ENCODE data around the gene MYRF.

MYRF gene

GRCh38 chr11:61732705-61733104 lies 19.7 kb upstream of the MYRF start:
- no peak overlapping the region for H3K4me3 ChIP-seq (ENCODE audit: low read depth in 1 of 2, low read length in 2 of 2)
- H3K27me3 ChIP-seq (ENCODE audit: low read depth, low read length), result no peaks in the 10 kb centered on the region
- H3K36me3 ChIP-seq (ENCODE audit: control insufficient read depth in 1 of 2, insufficient read depth in 2 of 2, low read length in 2 of 2), result peaks cover 10 to 27% of the 10 kb centered on the region in 2 donors
- H3K9me3 ChIP-seq (ENCODE audit: control insufficient read depth in 1 of 2, low read length in 2 of 2), result no peaks in the 10 kb centered on the region
- peaks cover 0 to 25% of the 10 kb centered on the region in 2 donors for H3K4me1 ChIP-seq (ENCODE audit: control insufficient read depth in 1 of 2, insufficient read depth in 2 of 2, low read length in 2 of 2)
- no peak overlapping the region for H3K27ac ChIP-seq (ENCODE audit: low read length)

- Histone ChIP-seq H3K36me3 (ENCODE audit: control insufficient read depth in 1 of 2, insufficient read depth in 2 of 2, low read length in 2 of 2) (peaks cover 10 to 32% of the 10 kb centered on the region in 2 donors), H3K27ac (ENCODE audit: low read length) (no peak overlapping the region), H3K4me3 (ENCODE audit: low read depth in 1 of 2, low read length in 2 of 2) (no peak overlapping the region), H3K27me3 (ENCODE audit: low read depth, low read length) (no peaks in the 10 kb centered on the region), H3K9me3 (ENCODE audit: control insufficient read depth in 1 of 2, low read length in 2 of 2) (no peaks in the 10 kb centered on the region), H3K4me1 (ENCODE audit: control insufficient read depth in 1 of 2, insufficient read depth in 2 of 2, low read length in 2 of 2) (peaks cover 0 to 24% of the 10 kb centered on the region in 2 donors)
Observed at GRCh38 chr11:61733120-61733978, 19.1 kb upstream of the MYRF start.

- Histone ChIP-seq H3K27me3 (ENCODE audit: low read depth, low read length) (no peaks in the 10 kb centered on the region), H3K27ac (ENCODE audit: low read length) (no peak overlapping the region), H3K36me3 (ENCODE audit: control insufficient read depth in 1 of 2, insufficient read depth in 2 of 2, low read length in 2 of 2) (peaks cover 10 to 44% of the 10 kb centered on the region in 2 donors), H3K4me1 (ENCODE audit: control insufficient read depth in 1 of 2, insufficient read depth in 2 of 2, low read length in 2 of 2) (peaks cover 0 to 24% of the 10 kb centered on the region in 2 donors), H3K4me3 (ENCODE audit: low read depth in 1 of 2, low read length in 2 of 2) (no peak overlapping the region), H3K9me3 (ENCODE audit: control insufficient read depth in 1 of 2, low read length in 2 of 2) (no peaks in the 10 kb centered on the region)
Observed at GRCh38 chr11:61734767-61735166, 17.7 kb upstream of the MYRF start.

- no peak overlapping the region for H3K27ac ChIP-seq (ENCODE audit: low read length)
- no peaks in the 10 kb centered on the region for H3K9me3 ChIP-seq (ENCODE audit: control insufficient read depth in 1 of 2, low read length in 2 of 2)
- peaks cover 0 to 20% of the 10 kb centered on the region in 2 donors for H3K4me1 ChIP-seq (ENCODE audit: control insufficient read depth in 1 of 2, insufficient read depth in 2 of 2, low read length in 2 of 2)
- H3K27me3 ChIP-seq (ENCODE audit: low read depth, low read length), result no peaks in the 10 kb centered on the region
- no peak overlapping the region for H3K4me3 ChIP-seq (ENCODE audit: low read depth in 1 of 2, low read length in 2 of 2)
- peaks cover 10 to 49% of the 10 kb centered on the region in 2 donors for H3K36me3 ChIP-seq (ENCODE audit: control insufficient read depth in 1 of 2, insufficient read depth in 2 of 2, low read length in 2 of 2)
Observed at GRCh38 chr11:61735391-61735790, 17.0 kb upstream of the MYRF start.

- peaks cover 0 to 20% of the 10 kb centered on the region in 2 donors for H3K4me1 ChIP-seq (ENCODE audit: control insufficient read depth in 1 of 2, insufficient read depth in 2 of 2, low read length in 2 of 2)
- no peaks in the 10 kb centered on the region for H3K9me3 ChIP-seq (ENCODE audit: control insufficient read depth in 1 of 2, low read length in 2 of 2)
- no peaks in the 10 kb centered on the region for H3K27me3 ChIP-seq (ENCODE audit: low read depth, low read length)
- H3K27ac ChIP-seq (ENCODE audit: low read length), result no peak overlapping the region
- no peak overlapping the region for H3K4me3 ChIP-seq (ENCODE audit: low read depth in 1 of 2, low read length in 2 of 2)
- H3K36me3 ChIP-seq (ENCODE audit: control insufficient read depth in 1 of 2, insufficient read depth in 2 of 2, low read length in 2 of 2), result peaks cover 13 to 58% of the 10 kb centered on the region in 2 donors
Observed at GRCh38 chr11:61736310-61736709, 16.1 kb upstream of the MYRF start.

GRCh38 chr11:61737131-61737530 lies 15.3 kb upstream of the MYRF start:
- peaks cover 0 to 12% of the 10 kb centered on the region in 2 donors for H3K4me1 ChIP-seq (ENCODE audit: control insufficient read depth in 1 of 2, insufficient read depth in 2 of 2, low read length in 2 of 2)
- H3K9me3 ChIP-seq (ENCODE audit: control insufficient read depth in 1 of 2, low read length in 2 of 2), result no peaks in the 10 kb centered on the region
- no peak overlapping the region for H3K4me3 ChIP-seq (ENCODE audit: low read depth in 1 of 2, low read length in 2 of 2)
- H3K27ac ChIP-seq (ENCODE audit: low read length), result no peak overlapping the region
- peaks cover 13 to 58% of the 10 kb centered on the region in 2 donors for H3K36me3 ChIP-seq (ENCODE audit: control insufficient read depth in 1 of 2, insufficient read depth in 2 of 2, low read length in 2 of 2)
- no peaks in the 10 kb centered on the region for H3K27me3 ChIP-seq (ENCODE audit: low read depth, low read length)

GRCh38 chr11:61737636-61738386 lies 14.6 kb upstream of the MYRF start:
- H3K27ac ChIP-seq (ENCODE audit: low read length), result no peak overlapping the region
- H3K36me3 ChIP-seq (ENCODE audit: control insufficient read depth in 1 of 2, insufficient read depth in 2 of 2, low read length in 2 of 2), result peaks cover 13 to 60% of the 10 kb centered on the region in 2 donors
- no peaks in the 10 kb centered on the region for H3K27me3 ChIP-seq (ENCODE audit: low read depth, low read length)

GRCh38 chr11:61738776-61739175 lies 13.7 kb upstream of the MYRF start:
- H3K4me1 ChIP-seq (ENCODE audit: control insufficient read depth in 1 of 2, insufficient read depth in 2 of 2, low read length in 2 of 2), result no peaks in the 10 kb centered on the region
- peaks cover 13 to 62% of the 10 kb centered on the region in 2 donors for H3K36me3 ChIP-seq (ENCODE audit: control insufficient read depth in 1 of 2, insufficient read depth in 2 of 2, low read length in 2 of 2)
- no peak overlapping the region for H3K27ac ChIP-seq (ENCODE audit: low read length)
- H3K27me3 ChIP-seq (ENCODE audit: low read depth, low read length), result no peaks in the 10 kb centered on the region
- no peak overlapping the region for H3K4me3 ChIP-seq (ENCODE audit: low read depth in 1 of 2, low read length in 2 of 2)
- no peaks in the 10 kb centered on the region for H3K9me3 ChIP-seq (ENCODE audit: control insufficient read depth in 1 of 2, low read length in 2 of 2)

More at GRCh38 chr11:61737636-61738386, 14.6 kb upstream of the MYRF start:
- H3K4me3 ChIP-seq (ENCODE audit: low read depth in 1 of 2, low read length in 2 of 2), result no peak overlapping the region
- H3K4me1 ChIP-seq (ENCODE audit: control insufficient read depth in 1 of 2, insufficient read depth in 2 of 2, low read length in 2 of 2), result peaks cover 0 to 5% of the 10 kb centered on the region in 2 donors
- H3K9me3 ChIP-seq (ENCODE audit: control insufficient read depth in 1 of 2, low read length in 2 of 2), result no peaks in the 10 kb centered on the region

GRCh38 chr11:61739413-61739812 lies 13.0 kb upstream of the MYRF start:
- H3K27ac ChIP-seq (ENCODE audit: low read length), result no peak overlapping the region
- no peaks in the 10 kb centered on the region for H3K9me3 ChIP-seq (ENCODE audit: control insufficient read depth in 1 of 2, low read length in 2 of 2)
- H3K36me3 ChIP-seq (ENCODE audit: control insufficient read depth in 1 of 2, insufficient read depth in 2 of 2, low read length in 2 of 2), result peaks cover 13 to 68% of the 10 kb centered on the region in 2 donors
- H3K27me3 ChIP-seq (ENCODE audit: low read depth, low read length), result no peaks in the 10 kb centered on the region
- no peaks in the 10 kb centered on the region for H3K4me1 ChIP-seq (ENCODE audit: control insufficient read depth in 1 of 2, insufficient read depth in 2 of 2, low read length in 2 of 2)
- no peak overlapping the region for H3K4me3 ChIP-seq (ENCODE audit: low read depth in 1 of 2, low read length in 2 of 2)

- Histone ChIP-seq H3K9me3 (ENCODE audit: control insufficient read depth in 1 of 2, low read length in 2 of 2) (no peaks in the 10 kb centered on the region), H3K27ac (ENCODE audit: low read length) (no peak overlapping the region), H3K27me3 (ENCODE audit: low read depth, low read length) (no peaks in the 10 kb centered on the region), H3K36me3 (ENCODE audit: control insufficient read depth in 1 of 2, insufficient read depth in 2 of 2, low read length in 2 of 2) (peaks cover 13 to 64% of the 10 kb centered on the region in 2 donors), H3K4me3 (ENCODE audit: low read depth in 1 of 2, low read length in 2 of 2) (no peak overlapping the region), H3K4me1 (ENCODE audit: control insufficient read depth in 1 of 2, insufficient read depth in 2 of 2, low read length in 2 of 2) (no peaks in the 10 kb centered on the region)
Observed at GRCh38 chr11:61739966-61740365, 12.5 kb upstream of the MYRF start.

GRCh38 chr11:61742391-61742790 lies 10.0 kb upstream of the MYRF start:
- Histone ChIP-seq H3K36me3 (ENCODE audit: control insufficient read depth in 1 of 2, insufficient read depth in 2 of 2, low read length in 2 of 2) (peaks cover 3 to 40% of the 10 kb centered on the region in 2 donors), H3K27me3 (ENCODE audit: low read depth, low read length) (no peaks in the 10 kb centered on the region), H3K27ac (ENCODE audit: low read length) (no peak overlapping the region), H3K4me3 (ENCODE audit: low read depth in 1 of 2, low read length in 2 of 2) (no peak overlapping the region), H3K4me1 (ENCODE audit: control insufficient read depth in 1 of 2, insufficient read depth in 2 of 2, low read length in 2 of 2) (no peaks in the 10 kb centered on the region), H3K9me3 (ENCODE audit: control insufficient read depth in 1 of 2, low read length in 2 of 2) (no peaks in the 10 kb centered on the region)
